Erythroblast (primary cell): ENCODE results near the gene TXNDC2.
A peak's percentile ranks its signal among the peaks of the same experiment; 100 is the strongest.

Experiments
- GATA1 ChIP-seq: IDR thresholded peaks from 2 replicates; pipeline ENCODE4 v1.6.1; 2011; ENCODE audit warnings: low read depth, mild to moderate bottlenecking, control low read depth, low read length, moderate library complexity
- POLR2A ChIP-seq: IDR thresholded peaks from 2 replicates; pipeline ENCODE4 v1.6.1; 2011; ENCODE audit warnings: mild to moderate bottlenecking, low read length

- TF ChIP-seq POLR2A (peak; percentile 32), GATA1 (no peak)
Measured at GRCh38 chr18:9915291-9916076, 29.7 kb downstream of the TXNDC2 start.
